Common myeloid progenitor, CD34-positive (primary cell): ENCODE results near the gene BMP4. TPM values are rescaled to one million over a fixed set of nuclear protein-coding genes. Genes with fewer than 3 reads are reported as not detected.

Source experiments
- CTCF ChIA-PET: fragments of 350-600 bp; sonication (Branson Sonifier 250); formaldehyde crosslinking; loops from one replicate; lab custom pipeline; 2021; ENCODE audit warnings: antibody characterized with exemption; lab: Charles Lee
- POLR2A ChIA-PET: fragments of 350-600 bp; sonication (Branson Sonifier 250); formaldehyde crosslinking; loops from one replicate; lab custom pipeline; 2021; ENCODE audit warnings: antibody characterized with exemption; lab: Charles Lee
- DNase-seq, 3 donors: peaks; one replicate each; pipeline versions ENCODE4 v3.0.0 to v3.0.0-alpha.2; 2013
- H3K27ac ChIP-seq, 2 experiments: 1 replicate in 1 of 2; 2 replicates in 1 of 2; pipeline ENCODE4 v1.7.0; 2013; ENCODE audit warnings: inconsistent platforms in 2 of 2, low read length in 2 of 2, mild to moderate bottlenecking in 2 of 2, low read depth in 1 of 2, moderate library complexity in 1 of 2; ENCODE audit not compliant: severe bottlenecking in 2 of 2, insufficient read depth in 1 of 2, poor library complexity in 1 of 2
- H3K27me3 ChIP-seq, 5 experiments: replicated peaks in 2 of 5; 1 replicate in 3 of 5; 2 replicates in 2 of 5; pipeline versions ENCODE4 v1.6.1 to v1.7.0; 2013; ENCODE audit warnings: low read length in 4 of 5, mild to moderate bottlenecking in 2 of 5, moderate library complexity in 2 of 5, inconsistent platforms in 1 of 5; ENCODE audit not compliant: insufficient read depth in 5 of 5, control insufficient read depth in 4 of 5
- H3K36me3 ChIP-seq, 4 experiments: 1 replicate in 2 of 4; 2 replicates in 2 of 4; pipeline versions ENCODE4 v1.6.1 to v1.7.0; 2013; ENCODE audit warnings: low read length in 3 of 4, control low read depth in 1 of 4, mild to moderate bottlenecking in 1 of 4; ENCODE audit not compliant: control insufficient read depth in 4 of 4, insufficient read depth in 4 of 4
- H3K4me1 ChIP-seq, 4 experiments: 1 replicate in 3 of 4; 2 replicates in 1 of 4; pipeline versions ENCODE4 v1.6.1 to v1.7.1; 2013; ENCODE audit warnings: low read length in 3 of 4, mild to moderate bottlenecking in 3 of 4, control low read depth in 1 of 4, inconsistent platforms in 1 of 4, moderate library complexity in 1 of 4; ENCODE audit not compliant: control insufficient read depth in 4 of 4, insufficient read depth in 4 of 4; ENCODE audit errors: control extremely low read depth in 1 of 4
- H3K4me3 ChIP-seq, 7 experiments: 1 replicate in 4 of 7; 2 replicates in 3 of 7; pipeline versions ENCODE4 v1.5.1 to v1.7.0; 2013; ENCODE audit warnings: mild to moderate bottlenecking in 7 of 7, low read length in 6 of 7, moderate library complexity in 6 of 7, inconsistent platforms in 2 of 7, low read depth in 2 of 7, control low read depth in 1 of 7; ENCODE audit not compliant: insufficient read depth in 4 of 7, control insufficient read depth in 1 of 7; ENCODE audit errors: extremely low read depth in 1 of 7
- H3K9me3 ChIP-seq, 5 experiments: 1 replicate in 4 of 5; 2 replicates in 1 of 5; pipeline versions ENCODE4 v1.6.1 to v1.7.1; 2013; ENCODE audit warnings: low read length in 4 of 5, mild to moderate bottlenecking in 2 of 5, inconsistent platforms in 1 of 5, low read depth in 1 of 5, moderate library complexity in 1 of 5; ENCODE audit not compliant: control insufficient read depth in 4 of 5, insufficient read depth in 2 of 5; ENCODE audit errors: control extremely low read depth in 1 of 5
- WGBS: methylation state at CpG from one replicate; pipeline ENCODE4 v1.1.5; 2013; ENCODE audit not compliant: insufficient coverage; 5-methylcytosine and 5-hydroxymethylcytosine counted together
- polyA plus RNA-seq: library from polyadenylated mRNA; unstranded; fragments of 120-200 nt; gene quantifications from one replicate; pipeline ENCODE4 v1.2.1, GENCODE V29; 2013

Gene BMP4
- polyA plus RNA-seq = 0.18 TPM

- peaks cover 0 to 4% (median 0%) of the 10 kb centered on the region in 5 experiments for H3K9me3 ChIP-seq
- peak in 2 of 3 donors; percentile 32 for DNase-seq
- H3K4me1 ChIP-seq = peaks cover 0 to 46% (median 34%) of the 10 kb centered on the region in 4 experiments
- POLR2A ChIA-PET = no interaction called here
- no peak within 1 kb of the TSS for H3K27ac ChIP-seq
- CTCF ChIA-PET = interaction anchor here (1.1 kb wide), 1 partner anchor 373 kb away, joined by 3 read pairs; no protein-coding TSS in a partner anchor
- H3K27me3 ChIP-seq = peaks cover 15 to 91% (median 41%) of the 10 kb centered on the region in 5 experiments
- H3K36me3 ChIP-seq = no peaks in the 10 kb centered on the region
- peak within 1 kb of the TSS in 4 of 7 experiments; percentile 3 to 76 (median 54) for H3K4me3 ChIP-seq
- WGBS = under 1% methylated on average over 32 of the region's 45 CpGs
Observed at GRCh38 chr14:53956427-53957201, at the start of gene BMP4. TSS of gene BMP4 (minus strand) at chr14:53956825. CDS start at chr14:53952222, 4,603 bp downstream.

- H3K4me1 ChIP-seq = no peaks in the 10 kb centered on the region
- H3K36me3 ChIP-seq = no peaks in the 10 kb centered on the region
- H3K9me3 ChIP-seq = peaks cover 0 to 3% (median 0%) of the 10 kb centered on the region in 5 experiments
- DNase-seq = no peak
- no peak overlapping the region for H3K4me3 ChIP-seq
- WGBS = 89% methylated on average over 1 of the region's 2 CpGs
- ChIA-PET POLR2A (no interaction called here), CTCF (no interaction called here)
- no peak overlapping the region for H3K27ac ChIP-seq
- H3K27me3 ChIP-seq = peaks cover 0 to 2% (median 0%) of the 10 kb centered on the region in 5 experiments
Observed at GRCh38 chr14:54003064-54003463, 46.4 kb upstream of the BMP4 start.

GRCh38 chr14:54002653-54003052 is 46.0 kb upstream of the BMP4 start:
- Histone ChIP-seq H3K36me3 (no peaks in the 10 kb centered on the region), H3K27me3 (peaks cover 0 to 2% (median 0%) of the 10 kb centered on the region in 5 experiments), H3K27ac (no peak overlapping the region), H3K4me1 (no peaks in the 10 kb centered on the region), H3K9me3 (peaks cover 0 to 3% (median 0%) of the 10 kb centered on the region in 5 experiments), H3K4me3 (no peak overlapping the region)
- ChIA-PET CTCF (no interaction called here), POLR2A (no interaction called here)
- DNase-seq = no peak

- no peak for DNase-seq
- Histone ChIP-seq H3K4me3 (no peak overlapping the region), H3K36me3 (no peaks in the 10 kb centered on the region), H3K9me3 (peaks cover 0 to 3% (median 0%) of the 10 kb centered on the region in 5 experiments), H3K27ac (no peak overlapping the region), H3K27me3 (peaks cover 0 to 2% (median 0%) of the 10 kb centered on the region in 5 experiments), H3K4me1 (no peaks in the 10 kb centered on the region)
- ChIA-PET POLR2A (no interaction called here), CTCF (no interaction called here)
- WGBS = no CpG with 5 or more reads among the region's 5 CpGs
Observed at GRCh38 chr14:54001189-54001878, 44.7 kb upstream of the BMP4 start.

- Histone ChIP-seq H3K27ac (no peak overlapping the region), H3K4me1 (no peaks in the 10 kb centered on the region), H3K4me3 (no peak overlapping the region), H3K36me3 (no peaks in the 10 kb centered on the region), H3K9me3 (no peaks in the 10 kb centered on the region), H3K27me3 (peaks cover 0 to 2% (median 0%) of the 10 kb centered on the region in 5 experiments)
- POLR2A ChIA-PET = no interaction called here
- 100% methylated on average over 1 of the region's 1 CpG for WGBS
- DNase-seq = no peak
- CTCF ChIA-PET = no interaction called here
Observed at GRCh38 chr14:54000341-54000811, 43.8 kb upstream of the BMP4 start.

- ChIA-PET CTCF (no interaction called here), POLR2A (no interaction called here)
- Histone ChIP-seq H3K4me1 (no peaks in the 10 kb centered on the region), H3K36me3 (no peaks in the 10 kb centered on the region), H3K9me3 (no peaks in the 10 kb centered on the region), H3K27ac (no peak overlapping the region), H3K27me3 (peaks cover 0 to 2% (median 0%) of the 10 kb centered on the region in 5 experiments), H3K4me3 (no peak overlapping the region)
- no peak for DNase-seq
- WGBS = no CpG with 5 or more reads among the region's 5 CpGs
Observed at GRCh38 chr14:53999061-53999488, 42.5 kb upstream of the BMP4 start.
